ENCODE measurements around the gene NUMA1. TPM values are rescaled to one million over a fixed set of nuclear protein-coding genes. Genes with fewer than 3 reads are reported as not detected.

Gene NUMA1
- total RNA-seq, 2 experiments from 2014 or later = 148 to 159 TPM

DNA sequence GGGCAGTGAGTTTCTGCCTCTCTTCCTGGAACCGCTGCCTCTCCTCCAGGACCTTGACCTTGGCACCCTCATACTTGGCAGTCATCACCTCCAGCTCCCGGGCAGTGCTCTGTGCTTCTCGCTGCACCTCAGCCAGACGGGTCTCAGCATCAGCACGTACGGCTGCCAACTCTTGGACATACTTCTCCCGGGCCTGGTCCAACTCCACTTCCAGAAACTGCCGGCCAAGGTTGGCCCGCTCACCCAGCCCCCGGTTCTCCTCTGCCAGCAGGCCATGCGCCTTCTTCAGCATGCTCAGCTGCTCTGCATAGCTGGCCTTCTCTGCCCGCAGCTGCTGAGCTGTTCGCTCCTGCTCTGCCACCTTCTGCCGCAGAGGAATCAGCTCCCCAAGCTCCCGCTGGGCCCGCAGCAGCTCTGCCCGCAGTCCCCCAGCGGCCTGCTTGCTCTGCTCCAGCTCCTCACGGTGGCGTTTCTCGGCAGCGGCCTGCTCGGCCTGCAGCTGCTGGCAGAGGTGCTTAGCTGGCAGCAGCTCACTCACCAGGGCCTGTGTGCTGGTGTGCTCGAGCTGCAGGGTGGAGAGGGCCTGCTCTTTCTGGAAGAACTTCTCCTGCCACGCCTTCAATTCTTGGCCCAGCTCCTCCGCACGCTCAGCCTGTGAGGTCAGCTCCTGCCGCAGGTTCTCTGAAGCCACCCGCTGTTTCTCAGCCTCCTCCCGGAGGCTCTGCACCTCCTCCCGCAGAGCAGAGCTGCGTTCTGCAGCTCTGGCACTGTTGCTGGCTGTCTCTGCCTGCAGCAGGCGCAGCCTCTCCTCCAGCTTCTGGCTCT lies 67.2 kb downstream of the NUMA1 start:
- Histone ChIP-seq H3K9me3 (ENCODE audit: low read length) (no peaks in the 10 kb centered on the region), H3K4me2 (ENCODE audit: low read length) (no peak overlapping the region), H2AFZ (ENCODE audit: low read length) (no peak overlapping the region), H3K9me2 (ENCODE audit: insufficient read depth, low read length) (no peaks in the 10 kb centered on the region), H3K4me1 (ENCODE audit: insufficient read depth, low read length, poor library complexity, severe bottlenecking) (no peaks in the 10 kb centered on the region), H3K27ac (ENCODE audit: low read depth, low read length, poor library complexity, severe bottlenecking) (no peak overlapping the region), H3K36me3 (ENCODE audit: insufficient read depth, low read length) (peaks cover 88% of the 10 kb centered on the region), H4K20me1 (ENCODE audit: insufficient read depth, low read length) (no peaks in the 10 kb centered on the region), H3K4me3 (ENCODE audit: low read depth, low read length, poor library complexity, severe bottlenecking) (no peak overlapping the region), H3K79me2 (ENCODE audit: insufficient read depth, low read depth, low read length) (no peaks in the 10 kb centered on the region)
- DNase-seq (ENCODE audit: low spot score) = no peak
- intact Hi-C loops (cut with micrococcal nuclease; ENCODE audit: unreplicated experiment) = no loop called here
- POLR2A ChIA-PET = no interaction called here
- TF ChIP-seq CTCF (conservative IDR thresholded peaks at IDR 0.05; ENCODE audit: low read length) = no peak
- no peak for TF ChIP-seq EZH2phosphoT487 (IDR thresholded peaks at IDR 0.05; ENCODE audit: borderline replicate concordance, low read depth, low read length)
- BruUV-seq (replicated peaks) = no TSS peak
- CTCF ChIA-PET (ENCODE audit: unreplicated experiment) = interaction anchor here (0.6 kb wide), 1 partner anchor 11 kb away, joined by 3 read pairs; no protein-coding TSS in a partner anchor

GRCh38 chr11:72012091-72012630 lies 68.2 kb downstream of the NUMA1 start:
- Histone ChIP-seq H3K9me3 (ENCODE audit: low read length) (no peaks in the 10 kb centered on the region), H3K9me2 (ENCODE audit: insufficient read depth, low read length) (no peaks in the 10 kb centered on the region), H3K36me3 (ENCODE audit: insufficient read depth, low read length) (peaks cover 88% of the 10 kb centered on the region), H3K4me1 (ENCODE audit: insufficient read depth, low read length, poor library complexity, severe bottlenecking) (no peaks in the 10 kb centered on the region), H3K4me3 (ENCODE audit: low read depth, low read length, poor library complexity, severe bottlenecking) (no peak overlapping the region), H3K79me2 (ENCODE audit: insufficient read depth, low read depth, low read length) (no peaks in the 10 kb centered on the region), H3K27ac (ENCODE audit: low read depth, low read length, poor library complexity, severe bottlenecking) (no peak overlapping the region), H2AFZ (ENCODE audit: low read length) (no peak overlapping the region), H3K4me2 (ENCODE audit: low read length) (no peak overlapping the region), H4K20me1 (ENCODE audit: insufficient read depth, low read length) (no peaks in the 10 kb centered on the region)
- intact Hi-C loops (cut with micrococcal nuclease; ENCODE audit: unreplicated experiment) = no loop called here
- no TSS peak for BruUV-seq (replicated peaks)
- POLR2A ChIA-PET = interaction anchor here (1.3 kb wide), 1 partner anchor 18 kb away, joined by 3 read pairs; no protein-coding TSS in a partner anchor
- DNase-seq (ENCODE audit: low spot score) = no peak
- CTCF ChIA-PET (ENCODE audit: unreplicated experiment) = no interaction called here
- TF ChIP-seq EZH2phosphoT487 (IDR thresholded peaks at IDR 0.05; ENCODE audit: borderline replicate concordance, low read depth, low read length) (no peak), CTCF (conservative IDR thresholded peaks at IDR 0.05; ENCODE audit: low read length) (no peak)

All from OCI-LY7 (cell line).